ENCODE results near the gene C10orf143.

Gene C10orf143

GRCh38 chr10:130042381-130042780 lies 68.2 kb downstream of the C10orf143 start:
- TF ChIP-seq CTCF (IDR thresholded peaks at IDR 0.05; ENCODE audit: low read depth, low read length) = no peak
- no peak overlapping the region for H3K4me3 ChIP-seq (replicated peaks in 1 of 2; ENCODE audit: low read depth in 2 of 2, low read length in 2 of 2)

GRCh38 chr10:130041451-130042371 lies 68.9 kb downstream of the C10orf143 start:
- no peak for DNase-seq (ENCODE audit: low read depth in 2 of 2)
- TF ChIP-seq CTCF (IDR thresholded peaks at IDR 0.05; ENCODE audit: low read depth, low read length) = no peak
- no peak overlapping the region for H3K4me3 ChIP-seq (replicated peaks in 1 of 2; ENCODE audit: low read depth in 2 of 2, low read length in 2 of 2)

More at GRCh38 chr10:130042381-130042780, 68.2 kb downstream of the C10orf143 start:
- DNase-seq (ENCODE audit: low read depth in 2 of 2) = no peak

GRCh38 chr10:130040817-130041330 lies 69.8 kb downstream of the C10orf143 start:
- no peak for DNase-seq (ENCODE audit: low read depth in 2 of 2)
- TF ChIP-seq CTCF (IDR thresholded peaks at IDR 0.05; ENCODE audit: low read depth, low read length) = no peak
- no peak overlapping the region for H3K4me3 ChIP-seq (replicated peaks in 1 of 2; ENCODE audit: low read depth in 2 of 2, low read length in 2 of 2)

- H3K4me3 ChIP-seq (replicated peaks in 1 of 2; ENCODE audit: low read depth in 2 of 2, low read length in 2 of 2) = no peak overlapping the region
- no peak for DNase-seq (ENCODE audit: low read depth in 2 of 2)
- no peak for TF ChIP-seq CTCF (IDR thresholded peaks at IDR 0.05; ENCODE audit: low read depth, low read length)
Measured at GRCh38 chr10:130040351-130040750, 70.3 kb downstream of the C10orf143 start.

- no peak overlapping the region for H3K4me3 ChIP-seq (replicated peaks in 1 of 2; ENCODE audit: low read depth in 2 of 2, low read length in 2 of 2)
- no peak for DNase-seq (ENCODE audit: low read depth in 2 of 2)
- no peak for TF ChIP-seq CTCF (IDR thresholded peaks at IDR 0.05; ENCODE audit: low read depth, low read length)
Measured at GRCh38 chr10:130039141-130039540, 71.5 kb downstream of the C10orf143 start.

- H3K4me3 ChIP-seq (replicated peaks in 1 of 2; ENCODE audit: low read depth in 2 of 2, low read length in 2 of 2) = no peak overlapping the region
- no peak for DNase-seq (ENCODE audit: low read depth in 2 of 2)
- TF ChIP-seq CTCF (IDR thresholded peaks at IDR 0.05; ENCODE audit: low read depth, low read length) = no peak
Measured at GRCh38 chr10:130038611-130039109, 72.0 kb downstream of the C10orf143 start.
